Adipocyte (in vitro differentiated cells): ENCODE data around the gene SOAT2.
A peak's percentile ranks its signal among the peaks of the same experiment; 100 is the strongest.

Source experiments
- DNase-seq: peaks from one replicate; pipeline ENCODE4 v3.0.0-alpha.2; 2015; ENCODE audit warnings: low read depth
- H3K27me3 ChIP-seq: replicated peaks from 2 replicates; pipeline ENCODE4 v1.7.0; 2013; ENCODE audit warnings: mild to moderate bottlenecking, low read length, moderate library complexity; ENCODE audit not compliant: control insufficient read depth, insufficient read depth
- H3K36me3 ChIP-seq: 2 replicates; pipeline ENCODE4 v1.7.0; 2013; ENCODE audit warnings: low read length, mild to moderate bottlenecking, moderate library complexity; ENCODE audit not compliant: control insufficient read depth, insufficient read depth, severe bottlenecking
- H3K4me1 ChIP-seq: 2 replicates; pipeline ENCODE4 v1.7.0; 2013; ENCODE audit warnings: mild to moderate bottlenecking, low read length, moderate library complexity; ENCODE audit not compliant: control insufficient read depth, insufficient read depth
- H3K4me3 ChIP-seq: 2 replicates; pipeline ENCODE4 v1.7.0; 2013; ENCODE audit warnings: mild to moderate bottlenecking, low read length, moderate library complexity
- H3K9ac ChIP-seq: 2 replicates; pipeline ENCODE4 v1.7.0; 2013; ENCODE audit warnings: mild to moderate bottlenecking, low read length, moderate library complexity
- H3K9me3 ChIP-seq: 2 replicates; pipeline ENCODE4 v1.7.0; 2013; ENCODE audit warnings: mild to moderate bottlenecking, low read length, moderate library complexity; ENCODE audit not compliant: control insufficient read depth

Gene SOAT2

GRCh38 chr12:53169644-53170043, 66.4 kb downstream of the SOAT2 start:
- H3K4me3 ChIP-seq, result no peak overlapping the region
- H3K9ac ChIP-seq, result no peak overlapping the region
- peaks cover 26% of the 10 kb centered on the region for H3K4me1 ChIP-seq
- H3K27me3 ChIP-seq, result no peaks in the 10 kb centered on the region
- no peak for DNase-seq
- H3K9me3 ChIP-seq, result no peaks in the 10 kb centered on the region
- H3K36me3 ChIP-seq, result peaks cover 80% of the 10 kb centered on the region

GRCh38 chr12:53170215-53170614, 66.9 kb downstream of the SOAT2 start:
- peaks cover 32% of the 10 kb centered on the region for H3K4me1 ChIP-seq
- DNase-seq, result no peak
- H3K27me3 ChIP-seq, result no peaks in the 10 kb centered on the region
- no peak overlapping the region for H3K9ac ChIP-seq
- no peak overlapping the region for H3K4me3 ChIP-seq
- peaks cover 75% of the 10 kb centered on the region for H3K36me3 ChIP-seq
- H3K9me3 ChIP-seq, result no peaks in the 10 kb centered on the region

- Histone ChIP-seq H3K4me1 (peaks cover 40% of the 10 kb centered on the region), H3K9me3 (no peaks in the 10 kb centered on the region), H3K4me3 (no peak overlapping the region), H3K36me3 (peaks cover 68% of the 10 kb centered on the region), H3K9ac (no peak overlapping the region), H3K27me3 (no peaks in the 10 kb centered on the region)
- no peak for DNase-seq
Observed at GRCh38 chr12:53170876-53171724, 67.8 kb downstream of the SOAT2 start.

- no peak for DNase-seq
Observed at GRCh38 chr12:53171725-53172329, 68.5 kb downstream of the SOAT2 start.

GRCh38 chr12:53172352-53172751, 69.1 kb downstream of the SOAT2 start:
- no peak overlapping the region for H3K4me3 ChIP-seq
- H3K9me3 ChIP-seq, result no peaks in the 10 kb centered on the region
- H3K4me1 ChIP-seq, result peaks cover 40% of the 10 kb centered on the region
- peak overlapping the region; percentile 22 for H3K9ac ChIP-seq
- peaks cover 62% of the 10 kb centered on the region for H3K36me3 ChIP-seq
- peak; percentile 13 for DNase-seq
- H3K27me3 ChIP-seq, result no peaks in the 10 kb centered on the region

More at GRCh38 chr12:53171725-53172329, 68.5 kb downstream of the SOAT2 start:
- Histone ChIP-seq H3K9ac (peak overlapping the region; percentile 22), H3K36me3 (peaks cover 62% of the 10 kb centered on the region), H3K4me1 (peaks cover 40% of the 10 kb centered on the region), H3K9me3 (no peaks in the 10 kb centered on the region), H3K4me3 (no peak overlapping the region), H3K27me3 (no peaks in the 10 kb centered on the region)

- Histone ChIP-seq H3K27me3 (no peaks in the 10 kb centered on the region), H3K9me3 (no peaks in the 10 kb centered on the region), H3K9ac (peak overlapping the region; percentile 67), H3K4me3 (peak overlapping the region; percentile 37), H3K36me3 (peaks cover 54% of the 10 kb centered on the region), H3K4me1 (peaks cover 43% of the 10 kb centered on the region)
- peak; percentile 50 for DNase-seq
Observed at GRCh38 chr12:53173085-53173715, 69.9 kb downstream of the SOAT2 start.
